ENCODE data around the gene HPN.

HPN gene

GRCh38 chr19:35019144-35019543 is 22.4 kb upstream of the HPN start:
- peaks cover 2% of the 10 kb centered on the region for H4K20me1 ChIP-seq (ENCODE audit: insufficient read depth, low read length, poor library complexity, severe bottlenecking)
- H3K4me1 ChIP-seq (ENCODE audit: insufficient read depth, low read length, poor library complexity, severe bottlenecking), result peaks cover 7% of the 10 kb centered on the region
- H3K9me2 ChIP-seq (replicated peaks; ENCODE audit: low read depth, low read length), result no peaks in the 10 kb centered on the region
- no peaks in the 10 kb centered on the region for H3K79me2 ChIP-seq (ENCODE audit: insufficient read depth, low read length)
- H3K9me3 ChIP-seq (ENCODE audit: insufficient read depth, low read depth, low read length), result no peaks in the 10 kb centered on the region
- no peak overlapping the region for H3K4me3 ChIP-seq (ENCODE audit: low read length, poor library complexity, severe bottlenecking)
- no peak for TF ChIP-seq EZH2phosphoT487 (IDR thresholded peaks at IDR 0.05; ENCODE audit: borderline replicate concordance)
- no peak for TF ChIP-seq CTCF (conservative IDR thresholded peaks at IDR 0.05; ENCODE audit: low read length)
- H3K27me3 ChIP-seq (ENCODE audit: insufficient read depth, low read length, poor library complexity, severe bottlenecking), result no peaks in the 10 kb centered on the region
- peaks cover 82% of the 10 kb centered on the region; the same call in 1 of the 2 replicates for H3K36me3 ChIP-seq (ENCODE audit: insufficient read depth, low read length)
- no peak overlapping the region for H2AFZ ChIP-seq (ENCODE audit: low read length)
- H3K4me2 ChIP-seq (ENCODE audit: low read depth, low read length, poor library complexity, severe bottlenecking), result no peak overlapping the region
- no peaks in the 10 kb centered on the region for H3F3A ChIP-seq (ENCODE audit: low read depth)
- H3K9ac ChIP-seq (ENCODE audit: low read depth, low read length, poor library complexity, severe bottlenecking), result no peak overlapping the region

GRCh38 chr19:35021016-35021415 is 20.5 kb upstream of the HPN start:
- H3F3A ChIP-seq (ENCODE audit: low read depth), result no peaks in the 10 kb centered on the region
- no peak overlapping the region for H3K4me3 ChIP-seq (ENCODE audit: low read length, poor library complexity, severe bottlenecking)
- H3K9me2 ChIP-seq (replicated peaks; ENCODE audit: low read depth, low read length), result no peaks in the 10 kb centered on the region
- no peak overlapping the region for H2AFZ ChIP-seq (ENCODE audit: low read length)
- peaks cover 78% of the 10 kb centered on the region; the same call in 1 of the 2 replicates for H3K36me3 ChIP-seq (ENCODE audit: insufficient read depth, low read length)
- H3K27me3 ChIP-seq (ENCODE audit: insufficient read depth, low read length, poor library complexity, severe bottlenecking), result no peaks in the 10 kb centered on the region
- no peaks in the 10 kb centered on the region for H4K20me1 ChIP-seq (ENCODE audit: insufficient read depth, low read length, poor library complexity, severe bottlenecking)
- H3K4me2 ChIP-seq (ENCODE audit: low read depth, low read length, poor library complexity, severe bottlenecking), result no peak overlapping the region
- no peaks in the 10 kb centered on the region for H3K4me1 ChIP-seq (ENCODE audit: insufficient read depth, low read length, poor library complexity, severe bottlenecking)
- TF ChIP-seq CTCF (conservative IDR thresholded peaks at IDR 0.05; ENCODE audit: low read length) (no peak), EZH2phosphoT487 (IDR thresholded peaks at IDR 0.05; ENCODE audit: borderline replicate concordance) (no peak)
- no peaks in the 10 kb centered on the region for H3K79me2 ChIP-seq (ENCODE audit: insufficient read depth, low read length)
- H3K9me3 ChIP-seq (ENCODE audit: insufficient read depth, low read depth, low read length), result no peaks in the 10 kb centered on the region
- no peak overlapping the region for H3K9ac ChIP-seq (ENCODE audit: low read depth, low read length, poor library complexity, severe bottlenecking)

GRCh38 chr19:35021596-35021995 is 19.9 kb upstream of the HPN start:
- Histone ChIP-seq H3K9ac (ENCODE audit: low read depth, low read length, poor library complexity, severe bottlenecking) (no peak overlapping the region), H3K79me2 (ENCODE audit: insufficient read depth, low read length) (no peaks in the 10 kb centered on the region), H4K20me1 (ENCODE audit: insufficient read depth, low read length, poor library complexity, severe bottlenecking) (no peaks in the 10 kb centered on the region), H3K36me3 (ENCODE audit: insufficient read depth, low read length) (peaks cover 79% of the 10 kb centered on the region; the same call in 1 of the 2 replicates), H3K9me3 (ENCODE audit: insufficient read depth, low read depth, low read length) (no peaks in the 10 kb centered on the region), H3K27me3 (ENCODE audit: insufficient read depth, low read length, poor library complexity, severe bottlenecking) (no peaks in the 10 kb centered on the region), H3K9me2 (replicated peaks; ENCODE audit: low read depth, low read length) (no peaks in the 10 kb centered on the region), H3K4me2 (ENCODE audit: low read depth, low read length, poor library complexity, severe bottlenecking) (no peak overlapping the region), H3F3A (ENCODE audit: low read depth) (no peaks in the 10 kb centered on the region), H3K4me3 (ENCODE audit: low read length, poor library complexity, severe bottlenecking) (no peak overlapping the region), H3K4me1 (ENCODE audit: insufficient read depth, low read length, poor library complexity, severe bottlenecking) (no peaks in the 10 kb centered on the region), H2AFZ (ENCODE audit: low read length) (no peak overlapping the region)
- TF ChIP-seq EZH2phosphoT487 (IDR thresholded peaks at IDR 0.05; ENCODE audit: borderline replicate concordance) (no peak), CTCF (conservative IDR thresholded peaks at IDR 0.05; ENCODE audit: low read length) (no peak)

All from Loucy (cell line).